CD4-positive, CD25-positive, alpha-beta regulatory T cell (primary cell): Measurements from ENCODE around the gene CCNB2. TPM values are rescaled to one million over a fixed set of nuclear protein-coding genes. Genes with fewer than 3 reads are reported as not detected.
A peak's percentile ranks its signal among the peaks of the same experiment; 100 is the strongest.
"Not testable (repeated sequence)": the region's sequence is repeated elsewhere in the genome, so short reads cannot be mapped to it uniquely, and the experiment has no call there.

ENCODE experiments used
- ATAC-seq, 2 donors: fragments of 150-1000 bp; cut with Tn5 transposase; one replicate each; pipeline ENCODE4 v1.10.0; 2021; ENCODE audit warnings: low read depth in 2 of 2, moderate number of reproducible peaks in 2 of 2, moderate library complexity in 1 of 2
- DNase-seq, 3 donors: peaks; one replicate each; pipeline versions ENCODE4 v3.0.0 to v3.0.0-alpha.2; 2012 to 2022; ENCODE audit warnings: mixed read lengths in 1 of 3
- H3K27ac ChIP-seq: one replicate; pipeline ENCODE4 v1.7.0; 2013; ENCODE audit warnings: mild to moderate bottlenecking, low read length; ENCODE audit not compliant: insufficient read depth, poor library complexity, severe bottlenecking
- H3K27me3 ChIP-seq: one replicate; pipeline ENCODE4 v1.7.0; 2013; ENCODE audit warnings: low read length; ENCODE audit not compliant: control insufficient read depth, insufficient read depth
- H3K36me3 ChIP-seq: one replicate; pipeline ENCODE4 v1.7.0; 2013; ENCODE audit warnings: mild to moderate bottlenecking, low read length, moderate library complexity; ENCODE audit not compliant: control insufficient read depth, insufficient read depth
- H3K4me1 ChIP-seq: 2 replicates; pipeline ENCODE4 v1.7.0; 2013; ENCODE audit warnings: mild to moderate bottlenecking, low read length; ENCODE audit not compliant: insufficient read depth, control insufficient read depth, poor library complexity, severe bottlenecking
- H3K4me3 ChIP-seq: one replicate; pipeline ENCODE4 v1.7.0; 2013; ENCODE audit warnings: low read depth, mild to moderate bottlenecking, low read length, moderate library complexity
- H3K9me3 ChIP-seq, 2 experiments: 1 replicate in 1 of 2; 2 replicates in 1 of 2; pipeline ENCODE4 v1.7.0; 2013; ENCODE audit warnings: low read length in 2 of 2, mild to moderate bottlenecking in 1 of 2, moderate library complexity in 1 of 2; ENCODE audit not compliant: control insufficient read depth in 2 of 2
- H3K27ac Mint-ChIP-seq, 3 donors: one replicate each; pipeline ENCODE4 v1.8.0; 2020 to 2022; ENCODE audit warnings: mild to moderate bottlenecking in 3 of 3, mixed read lengths in 3 of 3, moderate library complexity in 2 of 3
- H3K27me3 Mint-ChIP-seq: one replicate; pipeline ENCODE4 v1.8.0; 2022; ENCODE audit warnings: mild to moderate bottlenecking, mixed read lengths
- H3K36me3 Mint-ChIP-seq: one replicate; pipeline ENCODE4 v1.8.0; 2020; ENCODE audit warnings: mixed read lengths
- H3K4me1 Mint-ChIP-seq, 4 donors: one replicate each; pipeline ENCODE4 v1.8.0; 2020 to 2022; ENCODE audit warnings: mixed read lengths in 4 of 4, mild to moderate bottlenecking in 1 of 4
- H3K4me3 Mint-ChIP-seq, 4 donors: one replicate each; pipeline ENCODE4 v1.8.0; 2020 to 2022; ENCODE audit warnings: mild to moderate bottlenecking in 4 of 4, mixed read lengths in 4 of 4, moderate library complexity in 3 of 4
- H3K9me3 Mint-ChIP-seq, 7 donors: one replicate each; pipeline ENCODE4 v1.8.0; 2020 to 2022; ENCODE audit warnings: mixed read lengths in 7 of 7, mild to moderate bottlenecking in 3 of 7, moderate library complexity in 2 of 7
- polyA plus RNA-seq, 4 donors: library from polyadenylated mRNA; unstranded; fragments of 300-500 nt; fragmentation: Illumina TruSeq; gene quantifications; one replicate each; pipeline ENCODE4 v1.2.3, GENCODE V29; 2021
- total RNA-seq: library from RNA; stranded (reverse); gene quantifications from one replicate; pipeline ENCODE4 v1.2.3, GENCODE V29; 2022

The CCNB2 gene
- total and polyA plus RNA-seq, 5 donors from 2014 or later = 1.8 to 15.9 (median 6.2) TPM

DNA sequence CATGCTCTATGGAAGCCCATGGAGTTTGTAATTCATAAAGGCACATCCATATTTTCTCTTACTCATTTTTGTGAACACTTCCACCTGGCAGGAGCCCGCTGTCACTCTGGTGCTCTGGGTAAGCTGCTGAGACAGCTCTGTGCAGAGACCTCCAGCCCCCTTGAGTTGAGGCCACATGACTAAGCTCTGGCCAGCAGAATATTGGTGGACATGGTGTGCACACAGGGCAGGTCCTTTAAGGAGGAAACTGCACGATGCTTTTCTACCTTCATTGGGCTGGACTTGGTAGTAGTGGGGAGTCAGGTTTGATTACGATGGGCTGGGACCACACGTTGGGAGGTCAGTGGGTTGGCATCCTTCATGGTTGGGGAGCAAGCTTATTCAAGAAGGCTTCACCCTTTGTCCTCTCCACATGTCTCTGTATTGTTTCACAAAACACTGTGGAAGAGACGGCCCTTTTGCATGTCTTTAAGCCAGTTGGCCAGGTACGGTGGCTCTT lies 29.0 kb downstream of the CCNB2 start:
- no peaks in the 10 kb centered on the region for H3K27me3 Mint-ChIP-seq
- Histone ChIP-seq H3K9me3 (peaks cover 0 to 2% of the 10 kb centered on the region in 2 experiments), H3K36me3 (no peaks in the 10 kb centered on the region), H3K27me3 (no peaks in the 10 kb centered on the region), H3K4me3 (no peak overlapping the region), H3K4me1 (no peaks in the 10 kb centered on the region), H3K27ac (no peak overlapping the region)
- DNase-seq (no peak), ATAC-seq (no peak)
- no peak overlapping the region for H3K27ac Mint-ChIP-seq
- no peaks in the 10 kb centered on the region for H3K36me3 Mint-ChIP-seq
- H3K4me3 Mint-ChIP-seq = no peak overlapping the region
- H3K9me3 Mint-ChIP-seq = peaks cover 0 to 11% (median 1%) of the 10 kb centered on the region in 7 donors
- H3K4me1 Mint-ChIP-seq = peaks cover 7 to 17% (median 12%) of the 10 kb centered on the region in 4 donors

DNA sequence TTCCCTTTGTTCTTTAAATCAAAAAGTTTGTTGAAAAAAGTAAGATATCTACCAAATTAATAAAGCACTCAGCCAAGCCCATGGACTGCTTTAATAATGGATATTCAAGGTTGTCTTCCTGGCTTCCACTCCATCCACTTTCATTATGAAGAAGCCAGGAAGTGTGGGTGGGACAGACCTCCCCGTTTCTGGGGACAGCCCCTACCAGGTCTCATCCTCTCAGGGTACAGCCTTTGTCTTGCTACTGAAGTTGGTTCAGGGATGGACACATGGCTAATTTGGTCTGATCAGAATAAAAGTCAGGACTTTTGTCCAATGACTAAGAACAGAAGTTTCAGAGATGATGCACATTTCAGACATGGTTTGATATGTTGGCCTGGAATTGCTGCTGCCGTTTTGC lies 32.6 kb downstream of the CCNB2 start:
- Histone ChIP-seq H3K9me3 (no peaks in the 10 kb centered on the region), H3K4me1 (no peaks in the 10 kb centered on the region), H3K27ac (no peak overlapping the region), H3K27me3 (no peaks in the 10 kb centered on the region), H3K36me3 (no peaks in the 10 kb centered on the region), H3K4me3 (peak overlapping the region; percentile 28)
- H3K4me1 Mint-ChIP-seq = peaks cover 9 to 27% (median 16%) of the 10 kb centered on the region in 4 donors
- H3K9me3 Mint-ChIP-seq = no peaks in the 10 kb centered on the region
- DNase-seq (peak in 1 of 3 donors; percentile 29), ATAC-seq (no peak)
- peak overlapping the region in 2 of 4 donors; percentile 12 to 28 for H3K4me3 Mint-ChIP-seq
- H3K27me3 Mint-ChIP-seq = no peaks in the 10 kb centered on the region
- H3K27ac Mint-ChIP-seq = peak overlapping the region; percentile 2 to 77 (median 63)
- H3K36me3 Mint-ChIP-seq = no peaks in the 10 kb centered on the region

DNA sequence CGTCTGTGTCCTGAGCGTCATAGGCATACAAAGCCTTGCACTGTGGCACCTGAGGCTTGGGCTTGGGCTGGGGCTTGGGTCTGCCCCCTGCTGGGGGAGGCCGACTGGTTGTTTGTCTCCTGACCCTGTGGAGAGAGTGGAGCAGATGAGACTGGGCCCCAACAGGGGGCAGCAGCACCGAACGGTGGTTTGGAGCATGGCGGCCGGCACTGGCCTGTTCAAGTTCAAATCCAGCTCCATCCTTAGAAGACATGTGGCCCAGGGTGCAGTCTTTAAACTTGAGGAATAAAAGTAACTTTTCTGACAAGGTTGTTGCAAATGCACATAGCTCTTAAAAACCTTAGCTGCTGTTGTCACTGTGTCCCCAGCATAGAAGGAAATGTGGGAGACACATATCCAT lies 33.3 kb downstream of the CCNB2 start:
- Histone ChIP-seq H3K27me3 (no peaks in the 10 kb centered on the region), H3K4me1 (no peaks in the 10 kb centered on the region), H3K4me3 (peak overlapping the region; percentile 28), H3K9me3 (no peaks in the 10 kb centered on the region), H3K36me3 (no peaks in the 10 kb centered on the region), H3K27ac (no peak overlapping the region)
- no peak overlapping the region for H3K4me3 Mint-ChIP-seq
- H3K27me3 Mint-ChIP-seq = no peaks in the 10 kb centered on the region
- H3K36me3 Mint-ChIP-seq = no peaks in the 10 kb centered on the region
- H3K9me3 Mint-ChIP-seq = no peaks in the 10 kb centered on the region
- H3K4me1 Mint-ChIP-seq = peaks cover 9 to 27% (median 16%) of the 10 kb centered on the region in 4 donors
- ATAC-seq (peak; percentile 87 to 88), DNase-seq (peak; percentile 41 to 80 (median 69))
- H3K27ac Mint-ChIP-seq = peak overlapping the region; percentile 10 to 77 (median 63)

DNA sequence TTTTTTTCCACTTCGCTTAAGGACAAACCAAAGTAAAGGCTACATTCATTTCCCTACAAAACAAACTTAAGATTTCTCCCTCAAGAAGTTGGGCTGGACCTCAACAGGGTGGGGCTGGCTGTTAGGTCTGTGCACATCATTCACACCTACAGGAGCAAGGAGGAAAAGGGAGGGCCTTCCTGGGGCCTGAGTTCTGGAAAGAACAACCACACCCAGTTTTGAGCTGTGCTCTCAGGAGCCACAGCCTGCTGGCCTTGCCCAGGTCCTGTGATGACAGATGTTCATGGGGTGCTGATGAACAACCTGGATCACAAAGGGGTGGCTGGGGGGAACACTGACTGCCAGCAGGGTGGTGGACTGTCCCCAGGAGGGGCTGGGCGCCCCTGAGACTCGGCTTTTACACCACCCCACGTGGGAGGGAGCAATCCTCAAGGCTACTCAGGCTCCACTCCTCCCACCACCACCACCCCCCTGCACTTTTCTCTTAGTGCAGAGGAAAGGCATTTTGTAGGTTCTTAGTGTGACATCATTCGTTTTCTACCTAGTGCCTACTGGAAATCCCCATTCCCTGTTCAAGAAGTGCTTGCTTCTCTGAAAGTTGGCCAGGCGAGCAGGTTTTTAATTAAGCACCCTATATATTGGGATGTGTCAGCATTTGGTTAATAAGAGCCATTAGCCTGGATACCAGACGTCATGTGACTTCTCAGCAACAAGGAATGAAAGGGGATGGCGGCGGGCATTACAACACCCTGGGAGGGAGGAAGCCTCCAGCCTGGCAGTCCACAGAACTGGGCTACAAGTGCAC lies 35.7 kb downstream of the CCNB2 start:
- no peak for DNase-seq
- H3K36me3 ChIP-seq = no peaks in the 10 kb centered on the region
- H3K27me3 Mint-ChIP-seq = no peaks in the 10 kb centered on the region
- no peaks in the 10 kb centered on the region for H3K9me3 ChIP-seq
- H3K36me3 Mint-ChIP-seq = no peaks in the 10 kb centered on the region
- ATAC-seq = no peak
- H3K4me3 Mint-ChIP-seq = no peak overlapping the region
- H3K27ac ChIP-seq = no peak overlapping the region
- H3K27me3 ChIP-seq = no peaks in the 10 kb centered on the region
- peak overlapping the region in 1 of 3 donors; percentile 20 for H3K27ac Mint-ChIP-seq
- H3K4me1 ChIP-seq = no peaks in the 10 kb centered on the region
- no peak overlapping the region for H3K4me3 ChIP-seq
- H3K9me3 Mint-ChIP-seq = no peaks in the 10 kb centered on the region
- peaks cover 7 to 27% (median 16%) of the 10 kb centered on the region in 4 donors for H3K4me1 Mint-ChIP-seq

DNA sequence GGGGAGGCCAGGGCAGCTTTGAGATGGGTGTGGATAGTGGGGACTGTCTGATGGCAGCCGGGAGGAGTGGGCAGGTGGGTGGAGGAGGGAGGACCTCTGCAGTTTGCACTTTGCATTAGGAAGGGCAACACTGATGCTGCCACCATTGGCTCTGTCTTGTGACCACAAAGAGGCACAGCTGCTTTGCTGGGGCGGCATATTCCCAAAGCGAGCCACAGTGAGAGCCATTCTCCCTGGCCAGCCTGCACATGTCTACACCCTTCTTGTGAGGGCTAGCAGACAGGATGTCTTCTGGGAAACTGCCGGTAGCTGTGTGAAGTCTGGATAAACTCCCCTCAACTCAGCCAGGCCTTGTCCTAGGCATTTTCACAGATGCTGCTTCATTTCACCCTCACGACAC lies 38.3 kb downstream of the CCNB2 start:
- H3K4me3 ChIP-seq = no peak overlapping the region
- H3K36me3 ChIP-seq = no peaks in the 10 kb centered on the region
- DNase-seq (no peak), ATAC-seq (no peak)
- Mint-ChIP-seq H3K4me1 (peaks cover 0 to 20% (median 7%) of the 10 kb centered on the region in 4 donors), H3K27ac (no peak overlapping the region), H3K4me3 (no peak overlapping the region), H3K27me3 (no peaks in the 10 kb centered on the region), H3K36me3 (no peaks in the 10 kb centered on the region), H3K9me3 (no peaks in the 10 kb centered on the region)
- H3K4me1 ChIP-seq = no peaks in the 10 kb centered on the region
- no peaks in the 10 kb centered on the region for H3K9me3 ChIP-seq
- no peak overlapping the region for H3K27ac ChIP-seq
- H3K27me3 ChIP-seq = no peaks in the 10 kb centered on the region

DNA sequence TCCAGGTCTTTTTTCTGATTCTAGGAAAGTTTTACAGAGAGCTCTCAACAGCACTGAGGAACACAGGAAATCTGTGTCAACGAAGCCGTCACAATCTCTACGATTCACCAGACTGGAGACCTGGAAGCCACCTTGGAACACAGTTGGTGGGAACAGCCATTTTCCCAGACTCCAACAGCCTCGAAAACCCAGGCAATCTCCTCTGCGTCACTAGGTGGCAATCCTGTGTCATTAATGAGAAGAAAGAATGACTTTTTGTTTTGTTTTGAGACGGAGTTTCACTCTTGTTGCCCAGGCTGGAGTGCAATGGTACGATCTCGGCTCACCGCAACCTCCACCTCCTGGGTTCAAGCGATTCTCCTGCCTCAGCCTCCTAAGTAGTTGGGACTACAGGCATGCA lies 39.6 kb downstream of the CCNB2 start:
- H3K4me1 Mint-ChIP-seq = peaks cover 0 to 10% (median 7%) of the 10 kb centered on the region in 4 donors
- H3K4me3 Mint-ChIP-seq, H3K36me3 ChIP-seq, H3K9me3 ChIP-seq, H3K27me3 Mint-ChIP-seq, H3K27ac ChIP-seq, H3K4me1 ChIP-seq, H3K36me3 Mint-ChIP-seq, H3K9me3 Mint-ChIP-seq, H3K27ac Mint-ChIP-seq, DNase-seq, H3K4me3 ChIP-seq, ATAC-seq, H3K27me3 ChIP-seq: not testable (repeated sequence)

DNA sequence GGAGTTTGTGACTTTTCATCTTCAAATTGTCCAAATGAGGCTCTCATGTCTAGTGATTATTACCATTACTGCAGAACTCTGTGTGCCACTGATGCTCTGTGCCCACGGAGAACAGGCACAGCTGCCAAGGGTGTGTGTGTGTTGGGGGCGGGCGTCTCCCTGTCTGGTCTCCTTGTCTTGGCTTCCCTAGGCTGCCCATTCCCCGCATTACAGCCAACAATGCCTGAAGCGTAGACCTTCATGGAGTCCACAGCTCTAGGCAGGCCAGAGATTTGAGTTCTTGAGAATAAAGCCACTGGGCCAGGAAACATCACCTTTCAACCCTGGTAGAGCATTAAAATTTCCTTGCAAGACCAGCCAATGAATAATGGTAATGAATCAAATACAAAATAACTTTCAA lies 42.7 kb downstream of the CCNB2 start:
- Histone ChIP-seq H3K27ac (no peak overlapping the region), H3K27me3 (no peaks in the 10 kb centered on the region), H3K4me3 (no peak overlapping the region), H3K4me1 (no peaks in the 10 kb centered on the region), H3K36me3 (no peaks in the 10 kb centered on the region), H3K9me3 (no peaks in the 10 kb centered on the region)
- Mint-ChIP-seq H3K27me3 (no peaks in the 10 kb centered on the region), H3K36me3 (no peaks in the 10 kb centered on the region), H3K4me3 (peak overlapping the region in 1 of 4 donors; percentile 45), H3K4me1 (no peaks in the 10 kb centered on the region), H3K27ac (no peak overlapping the region), H3K9me3 (no peaks in the 10 kb centered on the region)
- DNase-seq = no peak
- ATAC-seq = no peak
